ENCODE results near the gene WASF3.

WASF3 gene

GRCh38 chr13:26557393-26558073 lies at the start of gene WASF3:
Gene WASF3 (plus strand): TSS chr13:26557683. CDS start chr13:26642271, 84,588 bp downstream.
- peak; percentile 62 for DNase-seq (ENCODE audit: low spot score)

GRCh38 chr13:26508885-26509284 lies 48.6 kb upstream of the WASF3 start:
- no peak for DNase-seq (ENCODE audit: low spot score)

DNA sequence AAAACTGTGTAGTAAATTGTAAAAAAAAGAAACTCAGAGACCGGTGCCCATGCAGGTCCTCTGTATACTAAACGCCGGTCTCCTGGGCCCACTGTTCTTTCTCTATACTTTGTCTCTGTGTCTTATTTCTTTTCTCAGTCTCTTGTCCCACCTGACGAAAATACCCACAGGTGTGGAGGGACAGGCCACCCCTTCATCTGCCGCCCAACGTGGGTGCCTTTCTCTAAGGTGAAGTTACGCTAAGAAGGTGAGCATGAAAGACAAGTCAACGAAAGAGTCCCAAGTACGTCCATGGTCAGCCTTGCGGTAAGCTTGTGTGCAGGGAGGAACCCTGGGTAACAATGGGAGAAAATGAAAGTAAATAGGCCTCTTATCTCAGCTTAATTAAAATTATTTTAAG lies 48.0 kb upstream of the WASF3 start:
- no peak for DNase-seq (ENCODE audit: low spot score)

DNA sequence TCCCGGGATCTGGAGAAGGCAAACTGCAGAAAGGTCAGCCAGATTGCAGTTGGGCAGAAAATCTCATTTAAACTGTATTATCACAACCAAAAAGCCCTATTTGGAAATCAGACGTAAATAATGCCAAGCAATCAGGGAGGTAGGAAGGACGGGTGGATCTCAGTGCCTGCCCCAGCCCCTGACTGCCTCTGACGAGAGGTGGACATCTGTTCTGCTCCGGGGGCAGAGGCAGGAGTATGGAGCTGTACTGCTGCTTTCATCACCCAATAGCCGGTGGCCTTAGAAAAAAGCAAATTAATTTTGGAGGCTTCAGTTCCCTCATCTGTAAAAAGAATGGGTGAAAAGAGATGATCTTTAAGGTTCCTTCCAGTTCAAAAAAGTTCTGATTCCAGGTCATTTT lies 43.6 kb upstream of the WASF3 start:
- no peak for DNase-seq (ENCODE audit: low spot score)

DNA sequence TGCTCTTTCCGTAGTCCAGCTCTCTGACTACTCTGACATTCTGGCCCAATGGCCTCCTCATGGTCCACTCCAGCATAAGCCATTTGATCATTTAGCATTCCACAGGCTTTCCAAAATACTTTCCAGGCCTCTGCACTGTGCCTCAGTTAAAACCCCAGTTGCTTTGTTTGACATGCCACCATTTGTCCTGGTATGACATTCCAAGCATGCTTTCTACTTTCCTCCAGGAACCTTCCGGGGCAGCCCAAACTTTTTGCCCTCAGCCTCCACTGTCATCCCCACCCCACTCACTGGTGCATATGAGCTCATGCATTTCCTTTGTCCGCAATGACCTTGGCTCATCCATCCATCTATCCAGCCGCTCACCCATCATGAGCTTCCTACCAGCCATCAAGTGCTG lies 41.8 kb upstream of the WASF3 start:
- no peak for DNase-seq (ENCODE audit: low spot score)

DNA sequence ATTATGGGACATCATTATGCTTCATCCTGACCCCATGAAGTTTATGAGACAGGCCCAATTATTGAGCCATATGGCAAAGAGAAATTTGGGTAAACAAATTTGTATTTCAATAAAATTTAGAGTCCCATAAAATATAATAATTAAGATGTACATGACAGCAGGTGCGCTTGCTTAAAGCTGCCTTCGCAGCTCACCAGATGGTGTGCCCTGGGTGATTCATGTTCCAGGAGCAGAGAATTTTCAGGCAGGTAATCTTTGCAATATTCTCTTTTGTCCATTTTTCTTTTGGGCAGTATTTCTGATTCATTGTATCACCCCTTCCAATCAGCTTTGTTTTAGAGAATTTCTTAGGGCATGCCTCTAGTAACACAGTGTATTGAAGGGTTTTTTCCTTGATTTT lies 39.5 kb upstream of the WASF3 start:
- DNase-seq (ENCODE audit: low spot score): no peak

DNA sequence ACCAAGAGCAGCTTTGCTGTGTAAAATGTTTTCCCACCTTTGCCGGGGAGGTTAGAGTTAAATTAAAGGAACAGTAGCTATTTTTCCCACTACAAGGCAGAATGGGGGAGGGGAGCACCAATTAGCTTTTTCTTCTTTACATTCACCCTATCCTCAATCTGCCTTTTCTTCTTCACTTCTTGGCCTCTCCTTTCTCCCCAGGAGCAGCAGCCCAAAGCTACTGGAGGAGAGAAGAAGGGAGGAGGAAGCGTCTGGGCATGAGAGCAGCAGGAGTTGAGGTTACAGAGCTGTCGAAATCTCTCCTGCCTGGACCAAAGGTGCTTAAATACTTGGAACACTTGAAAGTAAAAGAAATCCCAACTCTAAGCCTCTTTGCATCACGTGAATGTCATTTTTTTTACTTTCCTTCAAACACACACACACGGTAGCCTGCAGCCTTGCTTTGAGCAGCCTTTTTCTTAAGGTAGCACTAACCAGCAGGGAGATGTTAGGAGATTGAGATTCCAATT lies 39.0 kb upstream of the WASF3 start:
- no peak for DNase-seq (ENCODE audit: low spot score)

- no peak for DNase-seq (ENCODE audit: low spot score)
These were observed 34.9 kb upstream of the WASF3 start for GRCh38 chr13:26522571-26522970.

GRCh38 chr13:26523007-26523406 lies 34.5 kb upstream of the WASF3 start:
- no peak for DNase-seq (ENCODE audit: low spot score)

GRCh38 chr13:26525528-26525927 lies 32.0 kb upstream of the WASF3 start:
- DNase-seq (ENCODE audit: low spot score): no peak

- no peak for DNase-seq (ENCODE audit: low spot score)
These were observed 30.7 kb upstream of the WASF3 start for GRCh38 chr13:26526702-26527216.

GRCh38 chr13:26528527-26528926 lies 29.0 kb upstream of the WASF3 start:
- DNase-seq (ENCODE audit: low spot score): no peak

- DNase-seq (ENCODE audit: low spot score): peak; percentile 7
These were observed 28.0 kb upstream of the WASF3 start for GRCh38 chr13:26529441-26529840.

DNA sequence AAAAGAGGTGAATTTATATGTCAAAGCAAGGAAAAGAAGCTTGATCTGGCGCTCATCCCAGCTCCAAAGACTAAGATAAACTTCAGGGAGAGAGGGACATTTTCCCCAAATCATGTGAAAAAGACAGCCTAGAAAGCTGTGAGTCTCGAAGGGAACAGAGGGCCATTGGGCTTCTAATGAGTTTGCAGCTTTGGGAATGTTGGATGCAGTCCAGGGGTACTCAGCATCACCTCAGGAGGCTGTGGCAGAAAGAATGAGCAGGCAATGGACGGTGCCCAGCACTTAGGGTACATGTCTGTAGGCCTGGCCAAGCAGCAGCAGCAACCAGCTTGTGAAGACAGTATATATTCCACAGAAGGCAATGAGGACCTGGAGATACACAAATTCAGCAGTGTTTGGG lies 25.7 kb upstream of the WASF3 start:
- no peak for DNase-seq (ENCODE audit: low spot score)

GRCh38 chr13:26534036-26534726 lies 23.3 kb upstream of the WASF3 start:
- DNase-seq (ENCODE audit: low spot score): no peak

GRCh38 chr13:26538363-26539317 lies 18.8 kb upstream of the WASF3 start:
- no peak for DNase-seq (ENCODE audit: low spot score)

- DNase-seq (ENCODE audit: low spot score): no peak
These were observed 17.7 kb upstream of the WASF3 start for GRCh38 chr13:26539738-26540292.

DNA sequence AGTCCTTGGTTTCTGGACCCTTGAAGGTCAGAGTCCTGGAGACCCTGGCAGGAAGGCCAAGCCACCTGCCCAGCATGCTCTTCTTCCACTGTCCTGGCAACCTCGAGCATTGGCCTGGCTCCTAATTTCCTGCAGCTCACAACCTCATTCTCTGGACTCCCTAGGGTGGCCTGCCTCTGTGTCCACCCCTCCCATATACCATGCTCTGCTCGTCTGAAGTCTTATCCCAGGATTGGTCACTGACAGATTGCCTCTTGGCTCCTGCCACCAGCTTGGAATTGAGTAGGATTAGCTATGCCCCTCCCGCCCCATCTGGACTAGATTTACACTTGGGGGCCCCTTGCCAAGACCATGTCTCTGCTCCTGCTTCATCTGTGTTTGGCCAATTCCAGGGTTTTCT lies 17.1 kb upstream of the WASF3 start:
- no peak for DNase-seq (ENCODE audit: low spot score)

DNA sequence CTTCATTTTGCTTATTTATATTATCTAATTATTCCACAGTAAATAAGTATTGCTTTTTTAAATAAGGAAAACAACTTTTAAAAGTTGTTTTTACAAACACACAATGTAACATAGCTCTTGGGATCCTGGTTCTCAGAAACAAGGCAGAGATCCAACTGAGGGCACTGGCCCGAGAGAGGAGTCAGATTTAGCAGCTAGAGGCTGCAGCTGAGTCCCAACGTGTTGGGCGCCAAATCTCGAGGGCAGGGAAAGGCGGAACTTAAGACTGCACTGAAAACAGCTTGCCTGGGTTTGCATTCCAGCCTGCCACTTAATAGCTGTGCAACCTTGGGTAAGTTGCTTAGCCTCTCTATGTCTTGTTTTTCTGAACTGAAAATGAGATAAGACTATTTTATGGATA lies 16.4 kb upstream of the WASF3 start:
- DNase-seq (ENCODE audit: low spot score): no peak

GRCh38 chr13:26541678-26542568 lies 15.6 kb upstream of the WASF3 start:
- no peak for DNase-seq (ENCODE audit: low spot score)

DNA sequence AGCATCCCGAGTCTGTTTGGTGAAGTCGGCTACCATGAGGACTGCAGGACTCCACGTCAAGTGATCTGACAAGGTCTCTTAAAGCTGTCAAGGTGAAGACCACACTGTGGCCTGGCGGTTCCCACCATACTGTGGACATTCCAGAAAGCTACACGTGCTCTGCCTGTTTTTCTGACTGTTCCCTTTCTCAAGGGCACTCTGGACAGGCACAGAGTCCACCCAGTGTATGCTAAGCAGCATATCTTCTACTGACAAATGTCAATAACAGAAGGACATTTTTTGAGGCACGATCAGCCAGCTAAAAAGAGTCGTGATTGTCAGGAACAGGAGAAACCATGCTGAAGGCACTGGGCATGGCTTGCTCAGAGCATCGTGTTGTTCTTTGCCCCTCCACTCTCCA lies 12.8 kb upstream of the WASF3 start:
- DNase-seq (ENCODE audit: low spot score): no peak

Data from hematopoietic multipotent progenitor cell treated with erythropoietin and hydrocortisone succinate and interleukin-3 and kit ligand, for 15 days (in vitro differentiated cells).